ENCODE results near the gene RNASE12.

DNA sequence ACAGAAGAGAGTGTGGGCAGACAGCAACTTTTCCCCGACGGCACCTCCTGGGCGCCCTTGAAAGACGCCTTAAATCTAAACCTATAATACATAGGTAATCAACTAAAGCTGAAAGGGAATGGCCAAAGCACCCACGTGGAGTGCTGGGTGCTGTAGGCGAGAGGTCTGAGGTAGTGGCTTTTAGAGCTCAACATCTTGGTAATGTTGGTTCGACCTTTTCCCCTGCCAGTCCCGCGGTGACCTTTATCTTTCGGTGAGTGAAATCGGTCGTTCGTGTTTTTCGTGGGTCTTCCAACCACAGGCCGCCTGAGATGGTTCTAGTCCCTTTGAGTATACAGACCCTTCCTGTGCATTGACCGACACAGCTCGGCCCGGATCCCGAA is 41.3 kb upstream of the RNASE12 start:
- TF ChIP-seq, protein P1, sequence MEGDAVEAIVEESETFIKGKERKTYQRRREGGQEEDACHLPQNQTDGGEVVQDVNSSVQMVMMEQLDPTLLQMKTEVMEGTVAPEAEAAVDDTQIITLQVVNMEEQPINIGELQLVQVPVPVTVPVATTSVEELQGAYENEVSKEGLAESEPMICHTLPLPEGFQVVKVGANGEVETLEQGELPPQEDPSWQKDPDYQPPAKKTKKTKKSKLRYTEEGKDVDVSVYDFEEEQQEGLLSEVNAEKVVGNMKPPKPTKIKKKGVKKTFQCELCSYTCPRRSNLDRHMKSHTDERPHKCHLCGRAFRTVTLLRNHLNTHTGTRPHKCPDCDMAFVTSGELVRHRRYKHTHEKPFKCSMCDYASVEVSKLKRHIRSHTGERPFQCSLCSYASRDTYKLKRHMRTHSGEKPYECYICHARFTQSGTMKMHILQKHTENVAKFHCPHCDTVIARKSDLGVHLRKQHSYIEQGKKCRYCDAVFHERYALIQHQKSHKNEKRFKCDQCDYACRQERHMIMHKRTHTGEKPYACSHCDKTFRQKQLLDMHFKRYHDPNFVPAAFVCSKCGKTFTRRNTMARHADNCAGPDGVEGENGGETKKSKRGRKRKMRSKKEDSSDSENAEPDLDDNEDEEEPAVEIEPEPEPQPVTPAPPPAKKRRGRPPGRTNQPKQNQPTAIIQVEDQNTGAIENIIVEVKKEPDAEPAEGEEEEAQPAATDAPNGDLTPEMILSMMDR (IDR thresholded peaks at IDR 0.05): no peak
- TF ChIP-seq POLR2AphosphoS5 (IDR thresholded peaks at IDR 0.05; ENCODE audit: insufficient read depth in 1 of 2, low read depth in 1 of 2) (no peak), POLR2A (IDR thresholded peaks at IDR 0.05) (no peak)

Measured in vagina (tissue), 2 donors.